Neural progenitor cell (in vitro differentiated cells): ENCODE measurements around the gene TRABD. TPM values are rescaled to one million over a fixed set of nuclear protein-coding genes. Genes with fewer than 3 reads are reported as not detected.
A peak's percentile ranks its signal among the peaks of the same experiment; 100 is the strongest.

Experiments
- DNase-seq: peaks from one replicate; pipeline ENCODE4 v3.0.0-alpha.2; 2016; ENCODE audit warnings: low spot score
- H2AFZ ChIP-seq: fragments of 200-600 bp; sonication (generic); replicated peaks from 2 replicates; pipeline ENCODE4 v1.6.1; 2016; ENCODE audit warnings: antibody characterized with exemption
- H3F3A ChIP-seq: fragments of 200-600 bp; sonication (generic); 2 replicates; pipeline ENCODE4 v1.6.1; 2016; ENCODE audit warnings: antibody characterized with exemption, low read depth
- H3K27ac ChIP-seq: fragments of 200-600 bp; sonication (generic); 2 replicates; pipeline ENCODE4 v1.5.1; 2016; ENCODE audit warnings: mild to moderate bottlenecking
- H3K27me3 ChIP-seq: fragments of 200-600 bp; sonication (generic); 2 replicates; pipeline ENCODE4 v1.6.1; 2016; ENCODE audit warnings: mild to moderate bottlenecking, moderate library complexity
- H3K36me3 ChIP-seq: fragments of 200-600 bp; sonication (generic); 2 replicates; pipeline ENCODE4 v1.5.1; 2016
- H3K4me1 ChIP-seq: fragments of 200-600 bp; sonication (generic); 2 replicates; pipeline ENCODE4 v1.6.1; 2016; ENCODE audit warnings: mixed run types
- H3K4me2 ChIP-seq: fragments of 200-600 bp; sonication (generic); 2 replicates; pipeline ENCODE4 v1.6.1; 2016
- H3K4me3 ChIP-seq: fragments of 200-600 bp; sonication (generic); 2 replicates; pipeline ENCODE4 v1.5.1; 2016
- H3K79me2 ChIP-seq: fragments of 200-600 bp; sonication (generic); 2 replicates; pipeline ENCODE4 v1.6.1; 2016; ENCODE audit warnings: low read depth
- H3K9ac ChIP-seq: fragments of 200-600 bp; sonication (generic); 2 replicates; pipeline ENCODE4 v1.6.1; 2016
- H3K9me3 ChIP-seq: fragments of 200-600 bp; sonication (generic); 2 replicates; pipeline ENCODE4 v1.5.1; 2016; ENCODE audit warnings: low read depth
- H4K20me1 ChIP-seq: fragments of 200-600 bp; sonication (generic); 2 replicates; pipeline ENCODE4 v1.6.1; 2016; ENCODE audit warnings: low read depth
- H3K27ac Mint-ChIP-seq: 3 replicates; pipeline ENCODE4 v1.8.0; 2021; ENCODE audit warnings: mixed read lengths
- H3K27me3 Mint-ChIP-seq: 2 replicates; pipeline ENCODE4 v1.8.0; 2022; ENCODE audit warnings: low read depth, mild to moderate bottlenecking, inconsistent platforms, moderate library complexity, mixed read lengths; ENCODE audit not compliant: insufficient read depth
- H3K36me3 Mint-ChIP-seq: 3 replicates; pipeline ENCODE4 v1.8.0; 2021; ENCODE audit warnings: mixed read lengths
- H3K4me1 Mint-ChIP-seq: 3 replicates; pipeline ENCODE4 v1.8.0; 2021; ENCODE audit warnings: mixed read lengths
- H3K4me3 Mint-ChIP-seq: 3 replicates; pipeline ENCODE4 v1.8.0; 2021; ENCODE audit warnings: mild to moderate bottlenecking, moderate library complexity, mixed read lengths
- H3K9me3 Mint-ChIP-seq: 3 replicates; pipeline ENCODE4 v1.8.0; 2020; ENCODE audit warnings: mixed read lengths
- CTCF ChIP-seq: fragments of 200-600 bp; sonication (generic); IDR thresholded peaks from 2 replicates; pipeline ENCODE4 v1.5.1; 2017; ENCODE audit warnings: antibody characterized with exemption, mild to moderate bottlenecking
- EZH2 ChIP-seq: fragments of 200-600 bp; sonication (generic); IDR thresholded peaks from 2 replicates; pipeline ENCODE4 v1.6.1; 2017; ENCODE audit warnings: antibody characterized with exemption, mild to moderate bottlenecking, moderate library complexity
- EZH2phosphoT487 ChIP-seq: fragments of 200-600 bp; sonication (generic); IDR thresholded peaks from 2 replicates; pipeline ENCODE4 v1.6.1; 2017; ENCODE audit warnings: antibody characterized with exemption
- total RNA-seq: library from RNA; depleted of rRNA; stranded (reverse); fragments of >200 nt; gene quantifications from 2 replicates; pipeline ENCODE4 v1.2.3, GENCODE V29; 2015; ENCODE audit warnings: low replicate concordance

TRABD gene
- total RNA-seq, 1 donor from 2014 or later = 15.4 TPM

- Histone ChIP-seq H3F3A (peaks cover 13% of the 10 kb centered on the region), H4K20me1 (no peaks in the 10 kb centered on the region), H3K4me1 (no peaks in the 10 kb centered on the region), H2AFZ (peak overlapping the region; percentile 89), H3K4me2 (peak overlapping the region; percentile 83), H3K27me3 (peaks cover 52% of the 10 kb centered on the region), H3K9ac (no peak overlapping the region), H3K27ac (no peak overlapping the region), H3K36me3 (no peaks in the 10 kb centered on the region), H3K9me3 (no peaks in the 10 kb centered on the region), H3K4me3 (peak overlapping the region; percentile 56), H3K79me2 (no peaks in the 10 kb centered on the region)
- H3K27ac Mint-ChIP-seq = no peak overlapping the region
- peaks cover 24% of the 10 kb centered on the region for H3K27me3 Mint-ChIP-seq
- no peak for TF ChIP-seq CTCF
- peak; percentile 5 for TF ChIP-seq EZH2
- no peaks in the 10 kb centered on the region for H3K9me3 Mint-ChIP-seq
- H3K4me1 Mint-ChIP-seq = peaks cover 14% of the 10 kb centered on the region
- no peak for DNase-seq
- H3K36me3 Mint-ChIP-seq = no peaks in the 10 kb centered on the region
- H3K4me3 Mint-ChIP-seq = peak overlapping the region; percentile 86
Observed at GRCh38 chr22:50171319-50171964, 14.3 kb upstream of the TRABD start.

- peaks cover 24% of the 10 kb centered on the region for H3K27me3 Mint-ChIP-seq
- H3K27ac Mint-ChIP-seq = no peak overlapping the region
- H4K20me1 ChIP-seq = no peaks in the 10 kb centered on the region
- H3K36me3 Mint-ChIP-seq = no peaks in the 10 kb centered on the region
- H3K36me3 ChIP-seq = no peaks in the 10 kb centered on the region
- H3K27ac ChIP-seq = no peak overlapping the region
- DNase-seq = no peak
- no peak overlapping the region for H3K4me2 ChIP-seq
- TF ChIP-seq EZH2phosphoT487 = no peak
- TF ChIP-seq EZH2 = no peak
- no peak for TF ChIP-seq CTCF
- H3K9ac ChIP-seq = no peak overlapping the region
- H3K4me1 Mint-ChIP-seq = peaks cover 14% of the 10 kb centered on the region
- H3K4me3 ChIP-seq = no peak overlapping the region
- no peak overlapping the region for H2AFZ ChIP-seq
- H3K27me3 ChIP-seq = peaks cover 49% of the 10 kb centered on the region
- H3K4me3 Mint-ChIP-seq = peak overlapping the region; percentile 86
- no peaks in the 10 kb centered on the region for H3K9me3 Mint-ChIP-seq
- no peaks in the 10 kb centered on the region for H3K79me2 ChIP-seq
- H3K9me3 ChIP-seq = no peaks in the 10 kb centered on the region
- peaks cover 13% of the 10 kb centered on the region for H3F3A ChIP-seq
- H3K4me1 ChIP-seq = no peaks in the 10 kb centered on the region
Observed at GRCh38 chr22:50171965-50172421, 13.7 kb upstream of the TRABD start.

- no peak overlapping the region for H3K9ac ChIP-seq
- Mint-ChIP-seq H3K9me3 (no peaks in the 10 kb centered on the region), H3K4me1 (peaks cover 16% of the 10 kb centered on the region), H3K27me3 (peaks cover 18% of the 10 kb centered on the region), H3K27ac (no peak overlapping the region), H3K4me3 (no peak overlapping the region), H3K36me3 (peaks cover 2% of the 10 kb centered on the region)
- no peak overlapping the region for H3K4me2 ChIP-seq
- DNase-seq = no peak
- H3K4me1 ChIP-seq = no peaks in the 10 kb centered on the region
- no peaks in the 10 kb centered on the region for H4K20me1 ChIP-seq
- no peaks in the 10 kb centered on the region for H3K9me3 ChIP-seq
- H3K79me2 ChIP-seq = no peaks in the 10 kb centered on the region
- no peaks in the 10 kb centered on the region for H3K36me3 ChIP-seq
- no peak overlapping the region for H2AFZ ChIP-seq
- no peak overlapping the region for H3K4me3 ChIP-seq
- peaks cover 13% of the 10 kb centered on the region for H3F3A ChIP-seq
- TF ChIP-seq CTCF (no peak), EZH2phosphoT487 (no peak), EZH2 (no peak)
- H3K27ac ChIP-seq = no peak overlapping the region
- peaks cover 34% of the 10 kb centered on the region for H3K27me3 ChIP-seq
Observed at GRCh38 chr22:50173311-50173982, 12.3 kb upstream of the TRABD start.
